ENCODE data around the gene GTF2H4.

The GTF2H4 gene

GRCh38 chr6:30955367-30956042, 47.5 kb downstream of the GTF2H4 start:
- DNase-seq (ENCODE audit: low read depth in 2 of 2): peak; percentile 57 to 62

GRCh38 chr6:30957716-30958115, 49.7 kb downstream of the GTF2H4 start:
- no peak for DNase-seq (ENCODE audit: low read depth in 2 of 2)

DNA sequence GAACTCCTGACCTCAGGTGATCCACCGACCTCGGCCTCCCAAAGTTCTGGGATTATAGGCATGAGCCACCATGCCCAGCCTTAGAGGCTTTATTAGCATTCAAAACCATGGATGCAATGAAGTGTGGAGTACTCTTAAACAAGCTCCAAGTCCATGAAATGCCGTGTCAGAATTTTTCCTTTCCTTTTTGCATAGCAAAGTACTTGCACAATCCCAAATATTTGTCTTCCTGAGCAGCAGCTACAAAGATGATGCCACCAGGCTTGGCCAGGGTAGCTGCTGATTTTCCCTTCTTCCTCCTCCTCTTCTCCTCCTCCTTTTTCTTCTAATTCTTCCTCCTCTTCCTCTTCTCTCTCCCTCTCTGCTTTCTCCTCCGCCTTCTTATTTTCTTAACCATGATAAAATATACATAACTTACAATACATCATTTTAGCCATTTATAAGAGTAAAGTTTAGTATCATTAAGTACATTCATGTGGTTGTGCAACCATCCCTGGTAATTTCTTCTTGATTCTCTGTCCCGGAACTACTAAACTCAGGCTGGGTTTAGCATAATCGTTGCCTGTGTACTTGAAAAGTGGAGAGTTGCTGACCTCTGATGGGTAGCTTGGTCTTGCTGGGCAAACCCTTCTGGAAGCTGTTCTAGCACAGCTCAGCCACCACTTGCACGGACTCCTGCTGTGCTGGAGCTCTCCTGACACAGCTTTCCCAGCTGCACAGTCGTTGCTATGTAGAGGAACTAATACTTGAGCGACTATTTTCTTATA, 53.1 kb downstream of the GTF2H4 start:
- DNase-seq (ENCODE audit: low read depth in 2 of 2): no peak

GRCh38 chr6:30962716-30963115, 54.7 kb downstream of the GTF2H4 start:
- no peak for DNase-seq (ENCODE audit: low read depth in 2 of 2)

GRCh38 chr6:30963641-30964040, 55.6 kb downstream of the GTF2H4 start:
- DNase-seq (ENCODE audit: low read depth in 2 of 2): no peak
